Embryonic facial prominence (tissue), 1 donor: ENCODE data around the gene ZDHHC24.
A peak's percentile ranks its signal among the peaks of the same experiment; 100 is the strongest.

Experiments used
- DNase-seq: peaks from one replicate; pipeline ENCODE4 v3.0.0-alpha.2; 2016; ENCODE audit errors: extremely low spot score

ZDHHC24 gene

DNA sequence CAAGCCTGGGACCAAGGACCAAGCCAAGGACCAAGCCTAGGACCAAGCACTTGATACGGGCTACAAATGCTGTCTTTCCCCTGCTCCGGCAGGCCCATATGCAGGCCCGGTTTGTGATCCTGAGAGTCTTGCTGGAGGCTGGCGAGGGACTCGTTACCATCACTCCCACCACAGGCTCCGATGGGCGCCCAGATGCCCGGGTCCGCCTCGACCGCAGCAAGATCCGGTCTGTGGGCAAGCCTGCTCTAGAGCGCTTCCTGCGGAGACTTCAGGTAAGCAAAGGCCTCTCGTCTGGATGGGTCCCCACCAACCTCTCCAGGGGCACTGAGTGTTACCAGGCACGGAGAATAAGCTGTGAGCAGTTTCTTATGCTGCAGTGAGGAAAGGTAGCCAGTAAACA lies 48.6 kb downstream of the ZDHHC24 start:
- no peak for DNase-seq

DNA sequence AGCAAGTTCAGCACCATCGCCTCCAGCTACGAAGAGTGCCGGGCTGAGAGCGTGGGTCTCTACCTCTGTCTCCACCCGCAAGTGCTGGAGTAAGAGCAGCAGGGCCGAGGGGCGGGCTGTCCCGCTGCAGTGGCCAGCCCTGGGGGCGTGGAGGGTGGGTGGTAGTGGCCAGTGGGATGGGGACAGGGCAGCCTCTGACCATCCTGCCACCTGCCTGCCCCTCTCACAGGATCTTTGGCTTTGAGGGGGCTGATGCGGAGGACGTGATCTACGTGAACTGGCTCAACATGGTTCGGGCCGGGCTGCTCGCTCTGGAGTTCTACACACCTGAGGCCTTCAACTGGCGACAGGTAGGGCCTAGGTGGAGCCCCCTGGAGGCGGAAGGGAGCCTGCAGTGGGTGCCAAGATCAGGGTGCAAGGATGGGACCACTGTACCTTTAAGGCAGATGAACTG lies 50.4 kb downstream of the ZDHHC24 start:
- DNase-seq: no peak

DNA sequence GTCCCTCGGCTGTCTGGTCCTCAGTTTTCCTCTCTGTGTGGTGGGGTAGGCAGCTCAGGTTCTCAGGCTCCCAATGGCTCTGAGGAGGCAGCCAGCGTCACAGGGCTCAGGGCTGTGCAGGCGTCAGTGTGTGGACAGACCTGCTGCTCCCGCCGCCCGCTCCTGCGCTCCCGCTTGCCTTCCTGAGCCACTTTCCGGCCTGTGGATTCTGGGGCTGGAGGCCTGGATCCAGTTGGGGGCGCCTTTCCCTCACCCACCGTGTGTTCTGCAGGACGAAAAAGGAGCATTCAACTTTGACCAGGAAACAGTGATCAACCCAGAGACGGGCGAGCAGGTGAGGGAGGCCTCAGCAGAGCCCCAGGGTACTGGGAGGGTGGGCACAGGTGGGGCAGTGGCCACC lies 50.9 kb downstream of the ZDHHC24 start:
- DNase-seq: no peak

DNA sequence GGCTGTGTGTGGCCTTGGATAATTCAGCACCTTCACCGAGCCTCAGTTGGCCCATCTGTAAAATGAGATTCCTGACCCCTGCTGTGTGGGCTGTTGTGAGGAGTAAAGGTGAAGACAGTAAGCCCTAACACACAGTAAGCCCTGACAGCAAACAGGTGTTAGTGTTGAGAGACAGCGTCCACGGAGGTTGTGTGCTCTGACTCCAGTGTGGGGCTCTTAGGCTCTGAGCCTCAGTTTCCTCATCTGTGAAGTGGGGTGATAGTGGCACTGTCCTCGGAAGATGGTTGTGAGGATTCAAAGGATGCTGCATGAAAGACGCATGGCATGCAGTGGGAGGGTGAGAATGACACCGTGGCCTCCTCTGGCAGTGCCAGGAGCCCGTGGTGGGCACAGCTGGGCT lies 51.4 kb downstream of the ZDHHC24 start:
- no peak for DNase-seq

DNA sequence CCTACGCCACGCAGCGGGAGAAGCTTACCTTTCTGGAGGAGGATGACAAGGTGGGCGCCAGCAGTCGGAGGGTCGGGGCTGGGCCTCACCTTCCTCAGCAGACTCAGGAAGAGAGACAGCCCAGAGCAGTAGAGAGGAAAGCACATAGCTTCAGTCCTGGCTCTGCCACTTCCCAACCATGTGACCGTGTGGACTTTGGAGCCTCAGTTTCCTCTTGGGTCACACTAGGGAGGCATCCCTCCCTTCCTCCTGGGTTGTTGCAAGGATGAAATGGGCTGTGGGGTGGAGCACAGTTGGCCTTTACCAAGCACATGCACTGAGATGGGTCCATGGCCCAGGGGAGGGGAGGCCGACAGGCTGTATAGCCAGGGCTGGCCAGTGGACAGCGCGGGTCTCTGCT lies 52.7 kb downstream of the ZDHHC24 start:
- no peak for DNase-seq

DNA sequence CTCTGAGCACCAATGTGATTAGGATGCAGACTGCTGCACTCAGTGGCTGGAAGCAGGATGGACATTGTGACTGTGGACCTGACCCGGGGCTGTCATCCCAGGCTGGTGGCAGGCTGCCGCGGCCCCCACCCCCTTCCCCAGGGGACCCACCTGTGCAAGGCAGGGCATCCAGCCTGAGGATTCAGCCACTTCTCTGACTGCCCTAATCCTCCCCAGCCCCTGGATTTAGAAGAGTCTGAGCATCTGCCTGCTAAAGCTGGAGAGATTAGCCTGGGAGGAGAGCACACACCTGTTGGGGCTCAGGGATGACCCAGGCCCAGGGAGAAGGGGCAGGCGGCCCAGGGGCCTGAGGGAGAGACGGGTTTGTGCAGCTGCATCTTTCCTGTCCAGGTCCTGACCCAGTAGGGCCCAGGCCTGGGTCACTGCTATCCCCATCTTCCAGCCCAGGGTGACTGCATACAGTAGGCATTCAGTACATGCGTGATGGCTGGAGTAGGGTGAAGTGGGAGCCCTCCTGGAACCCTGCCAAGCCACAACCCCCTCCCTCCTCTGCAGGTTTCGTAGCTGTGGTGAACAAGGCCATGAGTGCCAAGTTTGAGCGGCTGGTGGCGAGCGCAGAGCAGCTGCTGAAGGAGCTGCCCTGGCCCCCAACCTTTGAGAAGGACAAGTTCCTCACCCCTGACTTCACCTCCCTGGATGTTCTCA lies 53.5 kb downstream of the ZDHHC24 start:
- DNase-seq: no peak

DNA sequence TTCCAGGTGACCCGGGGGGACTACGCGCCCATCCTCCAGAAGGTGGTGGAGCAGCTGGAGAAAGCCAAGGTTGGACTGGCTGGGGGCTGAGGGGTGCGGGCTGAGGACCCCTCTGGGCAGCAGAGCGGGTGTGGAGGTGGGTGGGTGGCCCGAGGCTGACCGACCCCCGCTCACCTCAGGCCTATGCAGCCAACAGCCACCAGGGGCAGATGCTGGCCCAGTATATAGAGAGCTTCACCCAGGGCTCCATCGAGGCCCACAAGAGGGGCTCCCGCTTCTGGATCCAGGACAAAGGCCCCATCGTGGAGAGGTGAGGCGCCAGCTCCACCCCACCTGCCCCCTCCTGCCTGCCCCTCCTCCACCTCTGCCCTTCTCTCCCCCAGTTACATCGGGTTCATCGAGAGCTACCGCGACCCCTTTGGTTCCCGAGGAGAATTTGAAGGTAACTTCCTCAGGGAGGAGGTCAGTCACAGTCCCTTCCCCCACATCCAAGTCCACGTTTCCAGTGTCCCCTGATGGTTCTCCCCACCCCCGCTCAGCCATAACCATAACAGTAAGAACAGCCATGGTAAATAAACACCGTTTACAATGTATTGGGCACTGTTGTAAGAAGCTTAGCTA lies 54.4 kb downstream of the ZDHHC24 start:
- DNase-seq: no peak

DNA sequence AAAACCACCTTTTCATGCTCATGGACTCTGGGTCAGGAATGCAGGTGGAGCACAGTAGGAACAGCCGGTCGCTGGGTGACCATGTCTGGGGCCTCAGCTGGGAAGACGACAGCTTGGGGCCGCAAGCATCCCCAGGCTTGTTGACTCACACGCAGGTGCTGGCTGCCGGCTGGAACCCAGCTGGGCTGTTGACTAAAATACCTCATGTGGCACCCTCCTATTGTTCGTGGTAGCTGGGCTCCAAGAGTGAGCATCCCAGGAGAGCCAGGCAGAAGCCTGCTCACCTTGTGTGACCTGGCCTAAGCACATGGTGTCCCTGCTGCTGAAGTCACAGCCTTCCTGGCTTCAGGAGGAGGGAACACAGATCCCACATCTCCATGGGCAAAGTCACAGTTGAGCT lies 56.2 kb downstream of the ZDHHC24 start:
- no peak for DNase-seq

DNA sequence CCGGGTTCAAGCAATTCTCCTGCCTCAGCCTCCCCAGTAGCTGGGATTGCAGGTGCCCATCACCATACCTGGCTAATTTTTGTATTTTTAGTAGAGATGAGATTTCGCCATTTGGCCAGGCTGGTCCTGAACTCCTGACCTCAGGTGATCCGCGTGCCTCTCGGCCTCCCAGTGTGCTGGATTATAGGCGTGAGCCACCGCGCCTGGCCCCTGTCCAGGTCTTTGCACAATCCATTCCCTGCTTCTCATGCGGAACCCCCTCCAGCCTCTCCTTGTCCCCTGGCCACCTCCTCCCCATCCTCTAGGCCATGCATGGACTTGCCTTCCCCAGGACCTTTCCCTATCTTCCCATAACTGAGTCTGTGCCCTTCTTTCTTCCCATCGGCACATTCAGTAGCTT lies 56.9 kb downstream of the ZDHHC24 start:
- no peak for DNase-seq

DNA sequence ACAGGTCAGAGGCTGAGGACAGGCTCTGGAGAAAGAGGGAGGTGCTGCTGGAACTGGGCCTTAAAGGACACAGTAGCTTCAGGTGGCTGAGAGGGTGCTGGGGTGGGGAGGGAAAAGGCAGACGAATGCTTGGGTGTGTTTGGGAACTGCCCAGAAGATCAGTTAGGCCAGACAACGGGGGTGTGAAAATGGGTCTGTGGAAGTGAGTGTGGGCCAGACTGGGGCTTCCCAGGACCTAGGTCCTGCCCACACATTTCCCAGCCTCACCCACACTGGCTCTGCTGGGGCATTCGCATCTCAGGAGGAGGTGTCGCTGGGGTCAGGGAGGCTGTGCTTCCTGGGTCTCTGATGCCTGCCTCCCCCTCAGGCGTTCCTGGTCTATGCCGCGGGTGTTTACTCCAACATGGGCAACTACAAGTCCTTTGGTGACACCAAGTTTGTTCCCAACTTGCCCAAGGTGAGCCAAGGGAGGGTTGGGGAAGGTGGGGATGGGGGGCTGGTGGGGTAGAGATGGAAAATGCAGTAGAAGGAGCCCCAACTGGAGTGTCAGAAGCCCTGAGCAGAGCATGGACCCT lies 61.0 kb downstream of the ZDHHC24 start:
- DNase-seq: no peak

DNA sequence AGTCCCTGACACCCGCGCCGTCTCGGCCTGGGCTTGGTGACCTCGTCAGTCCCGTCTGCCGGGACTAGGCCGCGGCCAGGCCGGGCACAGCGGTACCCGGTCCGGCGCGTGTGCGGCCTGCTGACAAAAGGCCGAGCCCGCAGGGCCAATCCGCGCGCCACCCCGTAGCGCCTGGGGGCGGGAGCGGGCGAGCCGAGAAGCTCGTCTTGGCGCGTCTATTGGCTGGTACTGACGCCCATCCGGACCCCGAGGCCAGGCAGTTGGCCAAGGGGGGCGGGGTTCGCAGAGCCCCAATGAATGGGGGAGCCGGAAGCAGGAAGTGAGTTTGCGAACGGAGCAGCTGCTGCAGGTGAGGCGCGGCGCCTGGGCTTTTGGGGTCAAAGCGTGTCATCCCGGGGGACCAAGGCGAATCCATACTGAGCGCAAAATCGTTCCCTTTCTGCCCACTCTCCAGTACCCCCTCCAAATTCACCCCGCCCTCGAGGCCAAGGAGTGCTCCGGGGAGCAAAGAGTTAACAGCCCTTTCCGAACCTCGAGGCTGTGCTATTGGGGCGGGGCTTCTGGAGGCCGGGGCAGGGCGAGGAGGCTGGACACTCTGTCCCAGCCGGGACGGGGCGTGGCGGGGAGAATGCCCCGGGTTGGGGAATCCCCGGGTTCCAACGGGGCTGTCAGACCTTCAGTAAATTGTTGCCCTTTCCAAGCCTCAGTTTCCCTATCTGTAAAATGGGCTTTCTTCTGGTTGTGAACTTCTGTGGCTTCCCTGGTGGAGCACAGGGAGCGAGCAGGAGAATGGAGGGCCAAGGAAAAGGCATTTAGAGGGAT lies 65.5 kb downstream of the ZDHHC24 start, which contains the start of gene DPP3:
Gene DPP3, plus strand, starts transcription at position 318 of the 822 bp plus-strand sequence. CDS start 1,767 bp downstream, outside the sequence.
- DNase-seq: peak; percentile 87

DNA sequence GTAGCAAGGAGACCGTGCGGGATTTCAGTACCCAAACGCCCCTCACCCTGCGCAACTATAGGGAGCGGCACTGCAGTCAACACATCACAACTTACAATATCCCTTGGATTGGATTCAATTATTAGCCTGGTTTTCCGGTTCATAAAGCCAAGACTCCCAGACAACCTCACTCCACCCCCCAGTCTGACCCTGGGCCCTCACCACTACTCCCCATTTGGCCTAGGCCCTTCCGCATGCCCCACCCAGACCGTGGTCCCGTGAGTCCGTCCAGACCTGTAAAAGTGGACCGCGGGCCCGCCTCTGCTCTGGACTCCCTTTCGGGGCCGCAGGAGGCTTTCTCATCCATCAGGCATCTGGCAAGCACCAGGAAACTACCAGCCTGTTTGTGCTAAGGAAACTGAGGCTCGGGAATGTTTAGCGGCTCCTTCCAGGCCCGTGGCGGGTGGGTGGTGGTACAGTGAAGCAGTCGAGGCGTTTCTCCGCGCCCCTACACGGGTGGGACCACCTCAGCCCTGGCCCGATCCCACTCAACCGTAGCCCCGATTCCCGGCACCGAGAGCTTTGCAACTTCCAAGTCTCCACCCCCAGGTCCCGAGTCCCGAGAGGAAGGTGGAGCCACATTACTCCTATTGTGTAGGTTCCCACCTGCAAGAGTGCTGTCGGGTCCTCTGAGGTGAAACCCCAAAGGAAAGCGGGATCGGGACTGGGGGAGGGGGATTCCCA lies 66.3 kb downstream of the ZDHHC24 start:
- DNase-seq: no peak

DNA sequence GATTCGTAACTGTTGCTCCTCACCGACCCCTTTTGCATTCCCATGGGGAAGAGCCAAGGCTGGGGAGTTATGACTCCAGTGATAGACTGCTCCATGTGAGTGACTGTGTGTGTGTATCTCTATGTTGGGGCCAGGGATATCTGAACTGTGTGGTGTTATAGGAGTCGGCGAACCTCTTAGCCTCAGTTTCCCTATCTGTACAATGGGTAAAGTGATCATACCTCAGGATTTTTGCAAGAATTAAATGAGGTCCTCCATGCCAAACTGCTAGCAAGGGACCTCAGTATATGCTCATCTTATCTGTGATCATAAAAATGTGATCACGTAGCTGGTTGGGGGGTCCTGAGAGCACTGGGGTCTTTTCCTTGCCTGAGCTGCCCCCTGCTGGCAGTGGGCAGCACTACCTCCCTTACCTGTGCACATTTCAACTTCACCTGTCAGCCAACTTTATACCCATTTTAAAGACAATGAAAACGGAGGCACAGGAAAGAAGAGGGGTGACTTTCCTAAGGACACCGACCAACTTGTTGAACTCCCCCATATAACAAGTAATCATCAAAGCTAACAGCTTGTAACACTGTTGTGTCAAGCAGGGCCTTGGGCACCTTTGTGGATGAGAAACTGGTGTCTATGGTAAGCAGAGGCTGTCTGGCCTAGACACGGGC lies 67.0 kb downstream of the ZDHHC24 start:
- no peak for DNase-seq

DNA sequence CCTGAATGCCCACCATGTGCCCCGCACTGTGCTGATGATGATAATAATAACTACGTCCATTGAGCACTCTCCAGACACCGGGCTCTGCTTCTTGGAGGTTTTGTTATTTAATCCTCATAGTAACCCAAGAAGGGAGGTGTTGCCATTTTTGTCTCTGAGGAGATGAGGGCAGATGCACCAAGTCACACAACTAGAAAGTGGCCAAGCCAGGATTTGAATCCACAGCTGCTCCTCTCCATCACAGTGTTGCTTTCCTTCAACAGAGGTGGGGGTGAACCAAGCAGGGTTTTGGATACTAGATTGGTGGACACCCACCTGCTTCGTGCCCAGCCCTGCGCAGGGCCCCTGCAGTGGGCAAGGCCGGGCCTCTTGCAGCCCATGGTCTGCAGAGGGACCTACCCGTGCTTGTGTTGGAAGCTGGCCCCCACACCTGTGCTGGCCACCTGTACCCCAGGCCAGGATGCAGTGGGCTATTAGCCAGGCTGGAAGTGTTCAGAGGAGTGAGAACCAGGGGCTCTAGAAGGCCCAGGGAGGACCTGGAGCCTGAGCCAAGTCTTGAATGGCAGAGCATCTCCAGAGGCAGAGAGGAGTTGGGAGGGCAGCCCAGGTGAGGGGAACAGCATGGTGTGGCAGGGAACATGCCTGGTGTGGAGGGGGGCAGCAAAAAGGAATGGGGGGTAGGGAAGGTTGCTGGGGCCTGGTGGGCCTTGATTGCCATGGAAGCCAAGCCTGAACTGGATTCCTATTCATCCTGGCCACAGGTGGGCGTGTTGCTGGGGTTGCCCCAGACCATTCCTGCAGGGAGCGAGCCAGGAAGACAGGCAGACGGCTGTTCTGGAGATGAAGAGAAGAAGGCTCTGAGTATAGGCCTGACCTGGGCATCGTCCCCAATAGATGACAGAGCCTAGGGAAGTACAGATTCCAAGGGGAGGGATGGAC lies 68.3 kb downstream of the ZDHHC24 start:
- DNase-seq: no peak

DNA sequence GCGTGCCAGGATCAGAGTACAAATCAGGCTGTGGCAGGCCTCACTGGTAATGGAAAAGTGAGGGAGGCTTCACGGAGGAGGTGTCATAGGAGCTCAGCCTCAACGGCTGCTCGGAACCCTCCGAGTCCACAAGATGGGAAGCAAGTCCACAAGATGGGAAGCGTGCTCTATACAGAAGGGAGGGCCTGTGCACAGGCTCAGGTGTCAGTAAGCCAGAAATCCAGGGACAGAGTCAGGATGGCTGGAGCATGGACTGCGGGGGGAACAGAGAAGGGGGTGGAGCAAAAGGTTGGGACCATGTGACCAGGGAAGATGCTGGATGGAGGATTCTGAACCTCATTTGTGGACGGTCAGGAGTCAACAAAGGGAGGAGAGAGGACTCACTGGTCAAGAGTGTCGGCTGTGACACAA lies 69.0 kb downstream of the ZDHHC24 start:
- DNase-seq: no peak

DNA sequence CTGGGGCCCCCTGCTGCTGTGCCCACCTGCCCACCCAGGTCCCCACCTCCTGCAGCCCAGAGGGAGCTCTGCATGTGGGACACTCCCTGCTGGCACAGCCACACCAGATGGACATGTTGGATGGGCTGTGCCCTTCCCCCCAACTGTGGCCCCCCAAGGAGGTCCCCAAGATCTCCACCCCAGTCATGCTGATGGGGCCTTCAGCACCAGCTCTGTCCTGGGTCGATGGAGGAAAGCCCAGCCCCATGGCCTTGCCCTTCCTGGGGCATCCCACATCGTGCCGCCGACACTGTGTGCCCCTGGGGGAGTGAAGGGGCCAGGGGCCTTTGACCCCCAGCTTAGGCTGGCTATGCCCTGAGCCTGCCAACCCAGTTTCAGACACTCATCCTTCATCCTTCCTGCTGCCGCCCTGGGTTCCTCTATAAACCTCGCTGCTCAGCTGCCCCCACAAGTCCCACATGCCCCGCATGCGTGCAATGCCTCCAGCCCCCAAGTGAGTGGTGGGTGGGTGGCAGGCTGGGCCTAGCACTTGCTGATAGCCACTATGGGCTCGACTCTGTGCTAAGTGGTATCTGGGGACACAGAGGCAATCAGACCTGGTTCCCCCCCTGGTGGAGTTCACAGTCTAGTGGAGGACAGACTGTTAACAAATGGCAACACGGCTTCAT lies 69.5 kb downstream of the ZDHHC24 start:
- no peak for DNase-seq

DNA sequence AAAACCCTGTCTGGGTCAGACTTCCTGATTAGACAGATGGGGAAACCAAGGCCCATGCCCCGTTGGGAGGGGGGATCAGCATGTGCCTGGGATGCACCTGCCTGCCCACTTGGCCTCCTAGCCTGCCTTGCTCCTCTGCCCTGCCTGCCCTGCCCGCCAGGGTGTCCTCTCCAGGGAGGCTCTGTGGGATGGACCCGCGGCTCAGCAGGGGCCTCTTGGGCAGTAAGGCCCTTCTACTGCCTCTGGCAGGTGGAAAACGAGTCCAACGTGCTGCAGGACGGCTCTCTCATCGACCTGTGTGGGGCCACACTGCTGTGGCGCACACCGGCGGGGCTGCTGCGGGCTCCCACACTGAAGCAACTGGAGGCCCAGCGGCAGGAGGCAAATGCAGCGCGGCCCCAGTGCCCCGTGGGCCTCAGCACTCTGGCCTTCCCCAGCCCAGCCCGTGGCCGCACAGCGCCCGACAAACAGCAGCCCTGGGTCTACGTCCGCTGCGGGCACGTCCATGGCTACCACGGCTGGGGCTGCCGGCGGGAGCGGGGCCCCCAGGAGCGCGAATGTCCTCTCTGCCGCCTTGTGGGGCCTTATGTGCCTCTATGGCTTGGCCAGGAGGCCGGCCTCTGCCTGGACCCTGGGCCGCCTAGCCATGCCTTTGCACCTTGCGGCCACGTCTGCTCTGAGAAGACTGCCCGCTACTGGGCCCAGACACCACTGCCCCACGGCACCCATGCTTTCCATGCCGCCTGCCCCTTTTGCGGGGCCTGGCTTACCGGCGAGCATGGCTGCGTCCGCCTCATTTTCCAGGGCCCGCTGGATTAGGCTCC lies 70.3 kb downstream of the ZDHHC24 start:
- no peak for DNase-seq
